Measurements from ENCODE around the gene PTPN7.
"Not testable (repeated sequence)": the region's sequence is repeated elsewhere in the genome, so short reads cannot be mapped to it uniquely, and the experiment has no call there.

The PTPN7 gene

DNA sequence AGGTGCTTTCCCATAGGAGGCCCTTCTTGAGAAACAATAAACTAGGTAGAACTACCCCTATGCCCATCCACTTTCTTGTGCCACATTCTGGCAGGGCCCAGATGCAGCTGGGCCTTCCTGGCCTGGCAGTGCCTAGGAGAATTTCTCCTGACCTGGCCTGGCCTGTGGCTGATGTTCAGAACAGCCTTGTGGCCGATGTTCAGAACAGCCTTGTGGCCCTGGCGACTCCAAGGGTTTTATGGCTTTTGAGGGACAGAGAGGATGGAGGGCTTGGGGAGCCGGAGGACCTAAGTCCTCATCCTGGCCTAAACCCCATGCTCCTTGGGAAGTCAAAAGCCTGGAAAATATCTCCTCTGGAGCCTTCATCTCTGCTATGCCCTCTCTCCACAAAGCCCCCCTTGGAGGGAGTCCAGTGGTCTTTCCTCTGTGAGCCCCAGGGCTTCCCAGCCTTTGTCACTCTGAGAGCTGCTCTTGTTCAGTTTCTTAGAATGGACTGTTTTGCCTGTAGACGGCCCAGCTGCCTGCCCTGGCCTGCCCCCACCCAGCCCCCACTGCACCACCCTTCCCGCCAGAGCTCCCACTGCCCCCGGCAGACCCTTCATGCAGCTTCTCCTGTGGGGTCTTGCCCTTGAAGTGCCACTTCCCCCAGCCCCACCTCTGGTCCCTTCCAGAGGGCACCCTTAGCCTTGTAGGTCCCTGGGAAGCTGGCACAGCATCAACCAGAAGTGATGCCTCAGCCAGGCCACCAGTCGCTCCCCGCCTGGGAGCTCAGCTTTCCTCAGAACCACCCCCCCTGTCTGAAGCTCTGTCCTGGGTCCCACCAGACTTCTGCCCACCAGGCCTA lies 30.7 kb downstream of the PTPN7 start:
- no peak for DNase-seq

DNA sequence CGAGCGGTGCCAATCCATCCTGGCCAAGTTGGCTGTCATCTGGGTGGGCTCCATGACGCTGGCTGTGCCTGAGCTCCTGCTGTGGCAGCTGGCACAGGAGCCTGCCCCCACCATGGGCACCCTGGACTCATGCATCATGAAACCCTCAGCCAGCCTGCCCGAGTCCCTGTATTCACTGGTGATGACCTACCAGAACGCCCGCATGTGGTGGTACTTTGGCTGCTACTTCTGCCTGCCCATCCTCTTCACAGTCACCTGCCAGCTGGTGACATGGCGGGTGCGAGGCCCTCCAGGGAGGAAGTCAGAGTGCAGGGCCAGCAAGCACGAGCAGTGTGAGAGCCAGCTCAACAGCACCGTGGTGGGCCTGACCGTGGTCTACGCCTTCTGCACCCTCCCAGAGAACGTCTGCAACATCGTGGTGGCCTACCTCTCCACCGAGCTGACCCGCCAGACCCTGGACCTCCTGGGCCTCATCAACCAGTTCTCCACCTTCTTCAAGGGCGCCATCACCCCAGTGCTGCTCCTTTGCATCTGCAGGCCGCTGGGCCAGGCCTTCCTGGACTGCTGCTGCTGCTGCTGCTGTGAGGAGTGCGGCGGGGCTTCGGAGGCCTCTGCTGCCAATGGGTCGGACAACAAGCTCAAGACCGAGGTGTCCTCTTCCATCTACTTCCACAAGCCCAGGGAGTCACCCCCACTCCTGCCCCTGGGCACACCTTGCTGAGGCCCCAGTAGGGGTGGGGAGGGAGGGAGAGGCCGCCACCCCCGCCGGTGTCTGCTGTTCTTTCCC lies 32.4 kb downstream of the PTPN7 start:
- no peak for DNase-seq

DNA sequence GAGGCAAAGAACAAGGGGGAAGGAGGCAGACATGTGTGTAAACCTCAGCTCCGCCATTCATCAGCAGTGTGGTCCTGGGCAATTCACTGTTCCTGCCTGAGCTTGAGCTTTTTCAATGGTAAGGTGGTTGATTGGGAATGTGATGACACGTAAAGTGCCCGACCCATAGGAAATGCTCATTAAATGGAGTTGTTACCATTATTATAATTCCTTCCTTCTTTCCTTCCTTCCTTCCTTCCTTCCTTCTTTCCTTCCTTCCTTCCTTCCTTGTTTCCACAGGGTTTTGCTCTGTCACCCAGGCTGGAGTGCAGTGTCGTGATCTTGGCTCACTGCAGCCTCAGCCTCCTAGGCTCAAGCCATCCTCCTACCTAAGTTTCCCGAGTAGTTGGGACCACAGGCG lies 33.3 kb downstream of the PTPN7 start:
- DNase-seq, result no peak

DNA sequence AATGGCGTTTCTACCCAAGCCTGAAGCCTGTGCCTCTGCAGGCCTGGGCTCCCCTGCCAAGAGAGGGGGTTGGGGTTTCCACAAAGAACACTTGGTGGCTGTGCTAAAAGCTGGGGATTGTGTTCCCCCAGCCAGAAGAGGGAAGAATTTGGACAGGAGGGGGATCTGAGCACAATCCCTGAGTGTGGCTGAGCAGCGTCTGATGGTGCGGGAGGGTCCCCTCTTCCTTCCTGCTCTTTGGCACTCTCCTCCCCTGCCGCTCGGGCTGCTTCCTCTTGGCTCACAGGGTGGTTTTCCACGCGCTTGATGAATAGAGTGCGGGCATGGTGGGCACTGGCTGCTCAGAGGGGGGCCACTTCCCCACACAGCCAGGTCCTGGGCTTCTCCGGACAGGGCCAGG lies 34.0 kb downstream of the PTPN7 start:
- no peak for DNase-seq

DNA sequence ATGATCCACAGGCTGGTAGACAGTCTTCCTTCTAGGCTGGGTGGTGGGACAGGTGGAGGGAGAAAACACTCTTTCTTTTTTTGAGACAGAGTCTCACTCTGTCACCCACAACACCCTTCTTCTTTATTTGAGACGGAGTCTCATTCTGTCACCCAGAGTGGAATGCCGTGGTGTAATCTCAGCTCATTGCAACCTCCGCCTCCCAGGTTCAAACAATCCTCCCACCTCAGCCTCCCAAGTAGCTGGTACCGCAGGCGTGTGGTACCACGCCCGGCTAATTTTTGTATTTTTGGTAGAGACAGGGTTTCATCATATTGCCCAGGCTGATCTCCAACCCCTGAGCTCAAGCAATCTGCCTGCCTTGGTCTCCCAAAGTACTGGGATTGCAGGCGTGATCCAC lies 34.8 kb downstream of the PTPN7 start:
- DNase-seq, result no peak

DNA sequence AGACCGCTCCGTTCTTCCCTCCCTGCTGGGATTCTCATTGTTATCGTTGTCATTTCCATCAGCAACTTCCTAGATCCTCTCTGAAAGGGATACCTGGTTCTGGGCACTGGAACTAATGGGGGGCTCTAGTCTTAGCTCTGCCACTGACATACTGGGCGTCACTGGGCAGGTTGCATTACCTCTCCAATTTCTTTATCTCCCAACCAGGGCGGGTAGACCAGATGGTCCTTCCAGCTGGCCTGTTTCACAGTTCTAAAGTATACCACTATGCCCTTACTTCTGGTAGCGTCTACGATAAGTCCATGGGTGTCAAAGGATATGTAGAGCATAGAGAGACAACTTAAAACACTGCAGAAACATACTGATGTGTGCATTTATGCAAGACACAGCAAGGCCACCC lies 36.3 kb downstream of the PTPN7 start:
- no peak for DNase-seq

DNA sequence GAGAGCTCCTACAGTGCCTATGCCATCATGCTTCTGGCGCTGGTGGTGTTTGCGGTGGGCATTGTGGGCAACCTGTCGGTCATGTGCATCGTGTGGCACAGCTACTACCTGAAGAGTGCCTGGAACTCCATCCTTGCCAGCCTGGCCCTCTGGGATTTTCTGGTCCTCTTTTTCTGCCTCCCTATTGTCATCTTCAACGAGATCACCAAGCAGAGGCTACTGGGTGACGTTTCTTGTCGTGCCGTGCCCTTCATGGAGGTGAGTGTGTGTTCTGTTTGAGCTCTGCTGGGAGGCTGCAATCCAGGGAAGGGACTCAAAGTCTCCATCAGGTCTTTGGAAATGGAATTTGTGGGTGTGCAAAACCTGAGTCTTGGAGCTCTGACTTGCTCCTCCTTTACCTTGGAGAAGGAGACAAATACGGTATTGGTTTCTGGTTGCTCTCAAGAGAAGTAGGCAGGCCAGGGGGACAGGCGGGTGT lies 37.0 kb downstream of the PTPN7 start:
- no peak for DNase-seq

DNA sequence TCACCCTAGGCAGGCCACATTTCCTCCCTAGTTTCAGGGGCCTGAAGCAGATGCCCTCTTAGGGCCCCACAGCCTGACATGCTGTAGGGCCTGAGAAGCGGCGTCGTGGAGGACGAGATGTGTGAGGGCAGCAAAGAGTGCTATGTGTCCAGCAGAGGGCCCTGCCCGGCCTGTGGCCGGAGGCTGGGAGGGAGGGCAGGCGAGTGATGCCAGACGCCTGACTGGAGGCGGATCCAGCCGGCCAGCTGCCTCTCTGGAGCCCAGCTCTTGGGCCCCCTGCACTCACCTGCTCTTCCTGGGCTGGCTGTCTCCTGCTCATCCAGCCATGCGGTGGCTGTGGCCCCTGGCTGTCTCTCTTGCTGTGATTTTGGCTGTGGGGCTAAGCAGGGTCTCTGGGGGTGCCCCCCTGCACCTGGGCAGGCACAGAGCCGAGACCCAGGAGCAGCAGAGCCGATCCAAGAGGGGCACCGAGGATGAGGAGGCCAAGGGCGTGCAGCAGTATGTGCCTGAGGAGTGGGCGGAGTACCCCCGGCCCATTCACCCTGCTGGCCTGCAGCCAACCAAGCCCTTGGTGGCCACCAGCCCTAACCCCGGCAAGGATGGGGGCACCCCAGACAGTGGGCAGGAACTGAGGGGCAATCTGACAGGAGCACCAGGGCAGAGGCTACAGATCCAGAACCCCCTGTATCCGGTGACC lies 37.6 kb downstream of the PTPN7 start, which contains the start of gene GPR37L1:
Gene GPR37L1, plus strand, starts transcription at position 279 of the 697 bp plus-strand sequence. Its CDS starts 47 bp downstream, at position 326.
- DNase-seq, result no peak

DNA sequence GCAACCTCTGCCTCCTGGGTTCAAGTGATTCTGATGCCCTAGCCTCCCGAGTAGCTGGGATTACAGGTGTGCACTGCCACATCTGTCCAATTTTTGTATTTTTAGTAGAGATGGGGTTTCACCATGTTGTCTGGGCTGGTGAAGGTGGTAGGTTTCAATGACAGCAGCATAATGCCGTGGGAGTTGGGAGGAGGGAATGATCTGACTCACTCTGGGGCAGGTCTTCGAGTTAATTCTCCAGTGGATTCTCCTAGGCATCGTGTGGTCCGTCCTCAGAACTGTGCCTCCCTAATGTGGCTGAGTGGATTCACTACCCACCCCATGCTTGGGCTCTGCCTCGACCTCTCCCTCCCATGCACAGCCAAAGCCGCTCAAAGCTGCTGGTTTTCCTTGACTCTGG lies 39.4 kb downstream of the PTPN7 start:
- no peak for DNase-seq

DNA sequence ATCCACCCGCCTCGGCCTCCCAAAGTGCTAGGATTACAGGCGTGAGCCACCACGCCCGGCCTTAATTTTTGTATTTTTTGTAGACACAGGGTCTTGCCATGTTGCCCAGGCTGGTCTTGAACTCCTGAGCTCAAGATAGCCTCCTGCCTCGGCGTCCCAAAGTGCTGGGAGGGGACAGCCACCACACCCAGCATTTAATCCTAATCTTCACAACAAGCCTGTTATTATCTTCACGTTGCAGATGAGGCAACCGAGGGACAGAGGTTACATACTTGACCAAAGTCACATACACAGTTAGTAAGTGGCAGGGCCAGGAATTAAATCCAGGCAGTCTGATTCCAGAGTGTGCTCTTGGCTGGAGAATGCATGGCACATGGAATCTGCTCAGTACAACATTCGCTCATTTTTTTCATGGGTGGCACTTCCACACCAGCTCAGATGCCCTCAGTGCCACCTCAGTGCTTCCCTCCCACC lies 42.5 kb downstream of the PTPN7 start:
- DNase-seq, result no peak

DNA sequence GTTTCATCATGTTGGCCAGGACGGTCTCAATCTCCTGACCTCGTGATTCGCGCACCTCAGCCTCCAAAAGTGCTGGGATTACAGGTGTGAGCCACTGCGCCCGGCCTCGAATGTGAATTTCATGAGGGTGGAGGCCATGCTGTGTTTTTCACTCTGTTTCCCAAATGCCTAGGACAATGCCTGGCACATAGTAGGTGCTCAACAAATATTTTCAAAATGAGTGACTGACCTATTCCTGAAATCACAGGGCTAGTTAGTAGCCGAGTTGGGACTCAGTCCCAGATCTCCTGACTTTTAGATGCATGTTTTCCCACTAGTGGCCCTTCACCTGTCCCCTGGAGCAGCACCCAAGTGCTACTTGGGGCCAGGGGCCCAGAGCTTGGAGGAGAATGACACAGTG lies 44.1 kb downstream of the PTPN7 start:
- no peak for DNase-seq

DNA sequence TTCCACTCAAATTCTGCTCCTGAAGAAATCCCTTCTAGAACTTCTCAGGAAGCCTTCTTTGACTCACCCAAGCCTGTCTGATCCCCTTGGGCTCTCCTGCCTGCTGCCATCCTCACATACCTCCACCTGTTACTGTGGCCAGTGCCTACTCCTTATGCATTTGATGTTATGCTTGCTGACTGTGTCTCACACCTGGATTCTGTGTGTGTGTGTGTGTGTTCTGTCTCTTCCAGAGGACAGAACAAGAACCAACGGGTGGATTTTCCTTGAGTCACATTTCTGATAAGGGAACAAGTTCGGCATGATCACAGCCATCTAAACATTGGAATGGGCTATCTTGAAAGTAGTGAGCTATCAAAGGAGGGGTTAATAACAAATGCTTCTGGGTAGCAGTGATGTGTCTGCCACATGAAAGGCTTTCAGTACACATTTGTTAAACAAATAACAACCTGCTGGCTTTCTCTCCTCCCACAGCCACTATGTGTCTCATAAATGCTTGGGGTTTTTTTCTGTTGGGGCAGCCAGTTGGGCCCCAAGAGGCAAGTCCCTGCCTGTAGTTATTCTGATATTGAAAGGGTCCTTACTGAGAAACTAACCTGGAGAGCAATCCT lies 46.6 kb downstream of the PTPN7 start:
- no peak for DNase-seq

DNA sequence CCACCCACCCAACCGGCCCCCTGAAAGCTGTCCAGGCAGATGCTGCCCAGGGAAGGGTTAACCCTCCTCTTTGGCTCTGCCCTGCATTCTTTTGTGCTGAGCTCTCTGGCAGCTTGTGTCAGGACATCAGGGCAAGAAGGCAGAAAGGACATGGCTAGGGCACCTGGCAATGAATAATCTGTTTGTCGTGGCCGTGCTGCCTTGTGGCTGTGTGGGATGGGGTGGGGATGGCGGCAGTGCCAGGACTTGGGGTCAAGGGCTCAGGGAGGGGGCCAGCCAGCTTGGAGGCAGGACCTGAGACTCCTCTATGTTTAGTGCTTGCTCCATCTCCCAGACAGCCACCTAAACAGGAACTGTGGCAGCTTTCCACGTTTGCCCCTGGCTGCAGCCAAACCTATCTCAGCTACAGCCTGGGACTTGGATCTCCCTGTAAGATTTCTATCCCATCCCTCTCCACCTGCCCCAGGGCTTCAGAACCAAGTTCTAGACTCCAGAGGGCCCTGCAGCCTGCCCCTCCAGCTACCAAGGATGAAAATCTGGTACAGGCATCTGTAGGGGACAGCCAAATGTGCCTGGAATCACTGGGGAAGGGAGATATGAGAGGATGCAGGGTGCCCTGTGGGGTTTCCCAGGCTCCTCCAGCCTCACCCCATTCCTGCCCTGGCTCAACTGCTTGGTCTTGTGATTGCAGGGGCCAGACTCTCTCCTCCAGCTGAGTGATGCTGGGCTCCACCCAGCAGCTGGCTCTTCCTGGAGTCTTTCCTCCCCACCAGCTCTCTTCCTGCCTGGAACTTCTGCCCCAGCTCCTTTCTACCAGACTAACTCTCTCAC lies 47.3 kb downstream of the PTPN7 start:
- no peak for DNase-seq

DNA sequence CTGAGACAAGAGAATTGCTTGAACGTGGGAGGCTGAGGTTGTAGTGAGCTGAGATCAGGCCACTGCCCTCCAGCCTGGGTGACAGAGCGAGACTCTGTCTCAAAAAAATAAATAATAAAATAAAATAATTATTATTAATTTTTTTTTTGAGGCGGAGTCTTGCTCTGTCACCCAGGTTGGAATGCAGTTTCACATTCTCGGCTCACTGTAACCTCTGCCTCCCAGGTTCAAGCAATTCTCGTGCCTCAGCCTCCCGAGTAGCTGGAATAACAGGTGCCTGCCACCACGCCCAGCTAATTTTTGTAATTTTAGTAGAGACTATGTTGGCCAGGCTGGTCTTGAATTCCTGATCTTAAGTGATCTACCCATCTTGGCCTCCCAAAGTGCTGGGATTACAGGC lies 48.8 kb downstream of the PTPN7 start:
- DNase-seq, result not testable (repeated sequence)

DNA sequence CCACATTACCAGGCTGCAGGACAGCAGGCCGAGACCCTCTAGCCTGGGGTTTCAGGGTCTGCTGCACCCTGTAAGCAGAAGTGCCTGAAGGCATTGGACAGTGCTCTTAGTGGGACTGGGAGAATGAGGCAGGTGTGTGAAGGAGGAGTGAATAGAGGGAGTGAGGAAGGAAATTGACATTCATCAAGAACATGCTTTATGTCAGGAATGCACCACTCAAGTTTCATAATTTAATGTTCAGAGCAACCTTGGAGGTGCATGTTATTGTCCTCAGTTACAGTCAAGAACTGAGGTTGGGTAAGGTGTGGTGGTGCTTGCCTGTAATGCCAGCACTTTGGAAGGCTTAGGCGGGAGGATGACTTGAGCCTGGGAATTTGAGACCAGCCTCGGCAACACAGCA lies 49.4 kb downstream of the PTPN7 start:
- DNase-seq, result no peak

DNA sequence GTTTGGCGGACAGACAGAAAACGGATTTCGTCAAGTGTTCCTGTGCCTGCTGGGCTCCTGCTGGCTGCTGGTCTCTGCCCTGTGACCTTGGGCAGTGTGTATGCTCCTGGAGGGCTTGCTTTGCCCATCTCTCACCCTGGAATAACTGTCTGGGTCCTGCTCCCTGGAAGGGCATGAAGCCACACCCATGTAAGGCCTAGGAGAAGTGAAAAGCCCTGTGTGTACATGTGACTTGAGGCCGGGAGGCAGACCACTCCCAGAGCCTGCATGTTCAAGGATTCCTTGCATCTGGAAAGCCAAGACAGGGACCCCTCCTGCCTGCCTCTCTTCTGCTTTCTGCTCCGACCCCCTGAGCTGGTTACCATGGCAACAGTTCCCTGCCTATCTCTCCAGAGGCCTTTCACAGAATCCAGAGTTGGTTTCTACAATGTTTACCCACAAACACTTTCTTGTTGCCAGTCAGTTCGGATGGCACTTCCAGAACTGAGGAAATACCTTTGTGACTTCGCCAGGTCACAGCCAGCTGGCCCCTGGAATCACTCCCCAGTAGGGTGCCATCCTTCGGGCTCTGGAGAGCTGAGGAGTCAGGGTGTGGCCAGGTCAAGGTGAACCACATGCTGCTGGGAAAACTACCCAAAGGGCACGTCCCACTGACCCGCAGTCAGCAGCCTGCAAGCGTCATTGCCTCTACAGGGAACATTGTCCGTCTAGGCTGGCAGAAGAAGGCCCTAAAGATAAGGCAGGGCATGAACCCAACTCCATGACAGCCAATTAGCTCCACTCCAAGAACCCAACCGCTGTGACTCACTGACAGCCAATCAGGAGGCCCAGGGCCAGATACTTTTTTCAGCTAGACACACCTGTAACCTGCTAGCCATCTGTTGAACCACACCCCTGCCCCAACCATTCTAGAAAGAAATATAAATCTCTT lies 52.3 kb downstream of the PTPN7 start:
- DNase-seq, result no peak

DNA sequence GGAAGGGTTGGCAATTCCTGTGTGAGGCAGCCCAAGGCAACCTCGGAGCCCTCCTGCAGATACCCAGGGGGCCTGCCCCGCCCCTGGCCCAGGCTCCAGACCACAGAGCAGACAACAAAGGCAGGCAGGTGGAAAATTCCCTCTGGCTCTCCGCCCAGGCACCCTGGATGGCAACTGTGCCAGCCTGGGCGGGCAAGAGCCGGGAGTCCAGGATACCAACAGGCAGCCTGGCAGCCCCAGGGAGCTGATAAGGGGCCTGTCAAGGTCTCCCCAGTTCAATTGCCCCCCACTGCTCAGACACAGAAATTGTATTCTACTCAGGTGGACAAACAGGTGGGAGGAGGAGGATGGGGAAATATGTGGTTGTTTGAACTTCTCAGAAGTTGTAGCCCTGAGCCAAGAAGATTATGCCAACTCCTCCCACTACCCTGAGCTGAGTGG lies 53.1 kb downstream of the PTPN7 start:
- no peak for DNase-seq

DNA sequence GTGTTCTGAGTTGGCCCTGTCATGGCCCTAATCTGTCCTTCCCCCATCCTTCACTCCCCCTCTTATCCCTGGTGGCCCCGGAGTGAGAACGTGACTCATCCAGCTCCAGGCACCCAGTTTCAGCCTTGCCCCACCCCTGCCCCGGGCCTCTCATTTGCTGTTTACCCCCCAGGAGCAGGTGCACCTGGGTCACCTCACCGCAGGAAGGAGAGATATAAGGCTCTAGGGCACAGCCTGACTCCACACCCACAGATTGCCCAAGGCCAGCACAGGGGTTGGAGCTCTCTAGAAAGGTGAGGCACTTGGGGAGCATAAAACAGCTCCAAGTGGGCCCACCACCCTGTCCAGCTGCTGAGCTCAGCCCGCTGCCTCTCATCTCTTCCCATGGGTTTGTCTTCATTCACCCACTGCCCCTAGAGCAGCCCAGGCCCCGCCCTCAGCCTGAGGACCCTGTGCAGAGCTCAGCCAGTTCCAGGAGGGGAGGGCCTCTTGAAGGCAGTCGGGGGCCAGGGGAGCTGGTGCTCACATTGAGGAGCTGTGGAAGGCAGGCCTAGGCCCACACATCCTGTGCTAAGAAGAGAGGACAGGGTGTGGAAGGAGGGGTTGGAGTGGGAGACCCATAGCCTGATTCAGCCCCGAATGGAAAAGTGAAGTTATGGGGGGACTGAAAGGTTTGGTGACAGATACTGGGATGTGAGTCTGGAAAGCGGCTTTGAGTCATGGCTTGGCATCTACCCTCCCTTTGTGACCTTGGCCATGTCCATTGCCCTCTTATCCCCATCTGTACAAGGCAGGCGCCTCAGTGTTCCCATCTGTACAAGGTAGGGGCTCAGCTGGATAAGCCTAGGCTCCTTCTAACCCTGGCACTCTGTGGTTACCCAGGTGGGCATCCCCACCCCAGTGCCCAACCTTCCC lies 53.8 kb downstream of the PTPN7 start:
- no peak for DNase-seq

All from fibroblast of skin of scalp (primary cell).